Skeletal muscle tissue (tissue), 4 donors: ENCODE measurements around the gene RBMS3. TPM values are rescaled to one million over a fixed set of nuclear protein-coding genes. Genes with fewer than 3 reads are reported as not detected.
"Not testable (repeated sequence)": the region's sequence is repeated elsewhere in the genome, so short reads cannot be mapped to it uniquely, and the experiment has no call there.

Experiments used
- H3K27ac ChIP-seq: one replicate; pipeline ENCODE4 v1.7.0; 2013; ENCODE audit warnings: mild to moderate bottlenecking, low read depth, low read length, inconsistent platforms
- H3K27me3 ChIP-seq, 3 donors: one replicate each; pipeline ENCODE4 v1.7.0; 2013; ENCODE audit warnings: low read length in 3 of 3; ENCODE audit not compliant: control insufficient read depth in 3 of 3, insufficient read depth in 3 of 3
- H3K36me3 ChIP-seq, 3 donors: one replicate each; pipeline ENCODE4 v1.7.0; 2013; ENCODE audit warnings: low read length in 3 of 3; ENCODE audit not compliant: control insufficient read depth in 3 of 3, insufficient read depth in 3 of 3
- H3K4me1 ChIP-seq, 3 donors: one replicate each; pipeline ENCODE4 v1.7.0; 2013; ENCODE audit warnings: low read length in 3 of 3, mild to moderate bottlenecking in 3 of 3; ENCODE audit not compliant: control insufficient read depth in 3 of 3, insufficient read depth in 3 of 3
- H3K4me3 ChIP-seq, 3 donors: one replicate each; pipeline ENCODE4 v1.7.0; 2013; ENCODE audit warnings: low read length in 3 of 3
- H3K9ac ChIP-seq, 3 donors: one replicate each; pipeline ENCODE4 v1.7.0; 2013; ENCODE audit warnings: low read length in 3 of 3, mild to moderate bottlenecking in 3 of 3, moderate library complexity in 2 of 3, low read depth in 1 of 3
- H3K9me3 ChIP-seq, 3 donors: one replicate each; pipeline ENCODE4 v1.7.0; 2013; ENCODE audit warnings: low read length in 3 of 3; ENCODE audit not compliant: control insufficient read depth in 3 of 3
- total RNA-seq: library from RNA; depleted of rRNA; stranded (reverse); fragments of >200 nt; gene quantifications from one replicate; pipeline ENCODE4 v1.2.3, GENCODE V29; 2014
- donor health status: Osteomylitis.

The RBMS3 gene
- total RNA-seq, 1 donor from 2014 or later, result 79.9 TPM

GRCh38 chr3:29389362-29389761, 108.5 kb downstream of the RBMS3 start:
- Histone ChIP-seq H3K4me1 (peaks cover 0 to 7% (median 3%) of the 10 kb centered on the region in 3 donors), H3K9ac (no peak overlapping the region), H3K4me3 (no peak overlapping the region), H3K27me3 (no peaks in the 10 kb centered on the region), H3K36me3 (no peaks in the 10 kb centered on the region), H3K9me3 (no peaks in the 10 kb centered on the region), H3K27ac (no peak overlapping the region)

GRCh38 chr3:29392625-29393388, 111.9 kb downstream of the RBMS3 start:
- Histone ChIP-seq H3K9ac (no peak overlapping the region), H3K4me1 (peaks cover 0 to 3% (median 0%) of the 10 kb centered on the region in 3 donors), H3K27me3 (no peaks in the 10 kb centered on the region), H3K36me3 (no peaks in the 10 kb centered on the region), H3K9me3 (no peaks in the 10 kb centered on the region), H3K27ac (peak overlapping the region; percentile 59), H3K4me3 (no peak overlapping the region)

GRCh38 chr3:29393946-29394345, 113.1 kb downstream of the RBMS3 start:
- H3K36me3 ChIP-seq, result not testable (repeated sequence)

GRCh38 chr3:29397406-29397805, 116.5 kb downstream of the RBMS3 start:
- Histone ChIP-seq H3K27me3 (no peaks in the 10 kb centered on the region), H3K9me3 (no peaks in the 10 kb centered on the region), H3K36me3 (no peaks in the 10 kb centered on the region), H3K9ac (no peak overlapping the region), H3K27ac (no peak overlapping the region), H3K4me1 (peaks cover 0 to 5% (median 3%) of the 10 kb centered on the region in 3 donors), H3K4me3 (no peak overlapping the region)

More at GRCh38 chr3:29393946-29394345, 113.1 kb downstream of the RBMS3 start:
- not testable (repeated sequence) for H3K9ac ChIP-seq, H3K9me3 ChIP-seq, H3K4me3 ChIP-seq, H3K4me1 ChIP-seq, H3K27me3 ChIP-seq, H3K27ac ChIP-seq

- Histone ChIP-seq H3K4me3 (no peak overlapping the region), H3K27me3 (no peaks in the 10 kb centered on the region), H3K9me3 (no peaks in the 10 kb centered on the region), H3K9ac (no peak overlapping the region), H3K36me3 (no peaks in the 10 kb centered on the region), H3K27ac (no peak overlapping the region), H3K4me1 (peaks cover 0 to 9% (median 0%) of the 10 kb centered on the region in 3 donors)
These were observed 117.9 kb downstream of the RBMS3 start for GRCh38 chr3:29398787-29399186.

GRCh38 chr3:29406291-29406832, 125.5 kb downstream of the RBMS3 start:
- H3K4me3 ChIP-seq, result no peak overlapping the region
- no peak overlapping the region for H3K27ac ChIP-seq
- H3K4me1 ChIP-seq, result peaks cover 11 to 29% (median 23%) of the 10 kb centered on the region in 3 donors

GRCh38 chr3:29408676-29409075, 127.8 kb downstream of the RBMS3 start:
- no peaks in the 10 kb centered on the region for H3K36me3 ChIP-seq
- no peak overlapping the region for H3K9ac ChIP-seq
- H3K4me1 ChIP-seq, result peaks cover 11 to 29% (median 28%) of the 10 kb centered on the region in 3 donors
- no peaks in the 10 kb centered on the region for H3K27me3 ChIP-seq
- H3K9me3 ChIP-seq, result no peaks in the 10 kb centered on the region
- H3K4me3 ChIP-seq, result no peak overlapping the region
- H3K27ac ChIP-seq, result no peak overlapping the region

More at GRCh38 chr3:29406291-29406832, 125.5 kb downstream of the RBMS3 start:
- Histone ChIP-seq H3K9ac (peak overlapping the region; percentile 8 to 50 (median 40)), H3K36me3 (no peaks in the 10 kb centered on the region), H3K27me3 (no peaks in the 10 kb centered on the region), H3K9me3 (no peaks in the 10 kb centered on the region)

GRCh38 chr3:29409409-29409808, 128.5 kb downstream of the RBMS3 start:
- H3K27ac ChIP-seq, result no peak overlapping the region
- no peaks in the 10 kb centered on the region for H3K36me3 ChIP-seq
- no peak overlapping the region for H3K9ac ChIP-seq
- no peaks in the 10 kb centered on the region for H3K27me3 ChIP-seq
- no peaks in the 10 kb centered on the region for H3K9me3 ChIP-seq
- peaks cover 11 to 36% (median 31%) of the 10 kb centered on the region in 3 donors for H3K4me1 ChIP-seq
- H3K4me3 ChIP-seq, result no peak overlapping the region

- no peak overlapping the region for H3K9ac ChIP-seq
- no peaks in the 10 kb centered on the region for H3K27me3 ChIP-seq
- H3K27ac ChIP-seq, result no peak overlapping the region
- no peak overlapping the region for H3K4me3 ChIP-seq
- H3K9me3 ChIP-seq, result no peaks in the 10 kb centered on the region
- peaks cover 11 to 40% (median 31%) of the 10 kb centered on the region in 3 donors for H3K4me1 ChIP-seq
- H3K36me3 ChIP-seq, result no peaks in the 10 kb centered on the region
These were observed 129.3 kb downstream of the RBMS3 start for GRCh38 chr3:29410220-29410619.

- H3K9me3 ChIP-seq, result no peaks in the 10 kb centered on the region
- peaks cover 6 to 35% (median 26%) of the 10 kb centered on the region in 3 donors for H3K4me1 ChIP-seq
- H3K4me3 ChIP-seq, result no peak overlapping the region
- no peaks in the 10 kb centered on the region for H3K27me3 ChIP-seq
- H3K27ac ChIP-seq, result no peak overlapping the region
- H3K36me3 ChIP-seq, result no peaks in the 10 kb centered on the region
- H3K9ac ChIP-seq, result no peak overlapping the region
These were observed 130.0 kb downstream of the RBMS3 start for GRCh38 chr3:29410660-29411405.
